ENCODE data around the gene MBTD1.

DNA sequence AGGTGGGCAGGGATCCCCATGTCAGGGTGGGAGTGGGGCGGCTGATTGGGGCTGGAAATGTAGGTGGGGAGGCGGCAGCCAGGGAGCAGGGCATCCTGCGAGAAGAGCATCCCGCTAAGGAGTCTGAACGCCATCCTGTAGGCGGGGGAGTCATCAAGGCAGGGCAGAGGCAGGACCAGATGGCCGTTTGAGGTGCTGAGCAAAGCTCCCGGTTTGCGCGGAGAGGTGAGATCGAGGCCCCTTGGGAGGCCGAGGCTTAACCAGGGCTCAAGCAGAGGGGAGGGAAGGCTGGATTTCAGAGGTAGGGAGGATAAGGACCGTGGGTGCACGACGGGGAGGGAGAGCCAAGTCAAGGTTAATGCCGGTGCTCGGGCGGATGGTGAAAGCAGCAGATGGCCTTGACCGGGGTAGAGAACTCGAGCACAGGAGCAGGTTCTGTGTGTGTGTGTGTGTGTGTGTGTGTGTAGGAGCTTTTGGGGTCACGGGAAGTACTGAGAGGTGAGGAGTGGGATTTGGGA, 94.1 kb downstream of the MBTD1 start:
- TF ChIP-seq, protein P1, sequence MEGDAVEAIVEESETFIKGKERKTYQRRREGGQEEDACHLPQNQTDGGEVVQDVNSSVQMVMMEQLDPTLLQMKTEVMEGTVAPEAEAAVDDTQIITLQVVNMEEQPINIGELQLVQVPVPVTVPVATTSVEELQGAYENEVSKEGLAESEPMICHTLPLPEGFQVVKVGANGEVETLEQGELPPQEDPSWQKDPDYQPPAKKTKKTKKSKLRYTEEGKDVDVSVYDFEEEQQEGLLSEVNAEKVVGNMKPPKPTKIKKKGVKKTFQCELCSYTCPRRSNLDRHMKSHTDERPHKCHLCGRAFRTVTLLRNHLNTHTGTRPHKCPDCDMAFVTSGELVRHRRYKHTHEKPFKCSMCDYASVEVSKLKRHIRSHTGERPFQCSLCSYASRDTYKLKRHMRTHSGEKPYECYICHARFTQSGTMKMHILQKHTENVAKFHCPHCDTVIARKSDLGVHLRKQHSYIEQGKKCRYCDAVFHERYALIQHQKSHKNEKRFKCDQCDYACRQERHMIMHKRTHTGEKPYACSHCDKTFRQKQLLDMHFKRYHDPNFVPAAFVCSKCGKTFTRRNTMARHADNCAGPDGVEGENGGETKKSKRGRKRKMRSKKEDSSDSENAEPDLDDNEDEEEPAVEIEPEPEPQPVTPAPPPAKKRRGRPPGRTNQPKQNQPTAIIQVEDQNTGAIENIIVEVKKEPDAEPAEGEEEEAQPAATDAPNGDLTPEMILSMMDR (conservative IDR thresholded peaks at IDR 0.05), result no peak
- TF ChIP-seq EZH2 (IDR thresholded peaks at IDR 0.05; ENCODE audit: low read depth), result no peak
